Measurements from ENCODE around the gene SLC16A8.

The SLC16A8 gene

GRCh38 chr22:38110863-38111852 is 27.2 kb upstream of the SLC16A8 start:
- Histone ChIP-seq H3K23ac (ENCODE audit: low read length) (no peak overlapping the region), H3K27ac (ENCODE audit: low read depth, low read length) (no peak overlapping the region), H3K56ac (ENCODE audit: low read length) (no peak overlapping the region), H3K18ac (ENCODE audit: low read length) (no peak overlapping the region), H3K27me3 (ENCODE audit: insufficient read depth, low read length, poor library complexity) (no peaks in the 10 kb centered on the region), H3K4me1 (ENCODE audit: control insufficient read depth, low read depth, low read length) (no peaks in the 10 kb centered on the region), H3K4me3 (ENCODE audit: low read length) (no peak overlapping the region), H2AK5ac (ENCODE audit: low read length) (no peak overlapping the region), H3K9ac (ENCODE audit: low read length) (no peak overlapping the region), H4K5ac (ENCODE audit: low read length) (no peak overlapping the region), H2BK15ac (replicated peaks; ENCODE audit: low read depth) (no peak overlapping the region), H4K8ac (ENCODE audit: low read depth, low read length) (no peak overlapping the region), H3K79me1 (ENCODE audit: low read length) (no peaks in the 10 kb centered on the region), H2BK120ac (ENCODE audit: low read depth, low read length) (no peak overlapping the region), H3K79me2 (ENCODE audit: control insufficient read depth, insufficient read depth, low read length) (no peaks in the 10 kb centered on the region), H2BK5ac (ENCODE audit: low read length) (no peak overlapping the region), H3K4ac (ENCODE audit: low read depth, low read length) (no peak overlapping the region), H3K4me2 (ENCODE audit: low read length) (no peak overlapping the region), H3K36me3 (ENCODE audit: control insufficient read depth, insufficient read depth, low read length) (no peaks in the 10 kb centered on the region)
- WGBS (ENCODE audit: extremely low coverage, insufficient coverage, low lambda C conversion rate), result no CpG with 5 or more reads among the region's 30 CpGs
- DNase-seq, result no peak

GRCh38 chr22:38110008-38110862 is 26.3 kb upstream of the SLC16A8 start, which contains the start of gene BAIAP2L2:
Gene BAIAP2L2, minus strand, starts transcription at chr22:38110684. Its CDS starts 159 bp downstream, at chr22:38110525.
- no peak for DNase-seq
- H3K36me3 ChIP-seq (ENCODE audit: control insufficient read depth, insufficient read depth, low read length), result no peaks in the 10 kb centered on the region
- no peak within 1 kb of the TSS for H3K4ac ChIP-seq (ENCODE audit: low read depth, low read length)
- H4K5ac ChIP-seq (ENCODE audit: low read length), result no peak within 1 kb of the TSS
- no peaks in the 10 kb centered on the region for H3K27me3 ChIP-seq (ENCODE audit: insufficient read depth, low read length, poor library complexity)
- H3K56ac ChIP-seq (ENCODE audit: low read length), result no peak within 1 kb of the TSS
- H3K79me2 ChIP-seq (ENCODE audit: control insufficient read depth, insufficient read depth, low read length), result no peaks in the 10 kb centered on the region
- WGBS (ENCODE audit: extremely low coverage, insufficient coverage, low lambda C conversion rate), result no CpG with 5 or more reads among the region's 19 CpGs
- no peak within 1 kb of the TSS for H2AK5ac ChIP-seq (ENCODE audit: low read length)
- H3K4me3 ChIP-seq (ENCODE audit: low read length), result no peak within 1 kb of the TSS
- no peak within 1 kb of the TSS for H3K23ac ChIP-seq (ENCODE audit: low read length)
- no peaks in the 10 kb centered on the region for H3K4me1 ChIP-seq (ENCODE audit: control insufficient read depth, low read depth, low read length)
- H4K8ac ChIP-seq (ENCODE audit: low read depth, low read length), result no peak within 1 kb of the TSS
- H2BK5ac ChIP-seq (ENCODE audit: low read length), result no peak within 1 kb of the TSS
- H2BK120ac ChIP-seq (ENCODE audit: low read depth, low read length), result no peak within 1 kb of the TSS
- H3K79me1 ChIP-seq (ENCODE audit: low read length), result no peaks in the 10 kb centered on the region
- no peak within 1 kb of the TSS for H3K18ac ChIP-seq (ENCODE audit: low read length)
- no peak within 1 kb of the TSS for H3K4me2 ChIP-seq (ENCODE audit: low read length)
- H3K27ac ChIP-seq (ENCODE audit: low read depth, low read length), result no peak within 1 kb of the TSS
- H2BK15ac ChIP-seq (replicated peaks; ENCODE audit: low read depth), result no peak within 1 kb of the TSS
- no peak within 1 kb of the TSS for H3K9ac ChIP-seq (ENCODE audit: low read length)

GRCh38 chr22:38109371-38110001 is 25.5 kb upstream of the SLC16A8 start:
- H2BK5ac ChIP-seq (ENCODE audit: low read length), result no peak overlapping the region
- no peak overlapping the region for H3K9ac ChIP-seq (ENCODE audit: low read length)
- H3K56ac ChIP-seq (ENCODE audit: low read length), result no peak overlapping the region
- DNase-seq, result peak; percentile 71
- no peaks in the 10 kb centered on the region for H3K36me3 ChIP-seq (ENCODE audit: control insufficient read depth, insufficient read depth, low read length)
- no peak overlapping the region for H3K4me3 ChIP-seq (ENCODE audit: low read length)
- H2AK5ac ChIP-seq (ENCODE audit: low read length), result no peak overlapping the region
- no CpG with 5 or more reads among the region's 22 CpGs for WGBS (ENCODE audit: extremely low coverage, insufficient coverage, low lambda C conversion rate)
- no peak overlapping the region for H3K4me2 ChIP-seq (ENCODE audit: low read length)
- no peaks in the 10 kb centered on the region for H3K79me1 ChIP-seq (ENCODE audit: low read length)
- no peaks in the 10 kb centered on the region for H3K4me1 ChIP-seq (ENCODE audit: control insufficient read depth, low read depth, low read length)
- H3K27ac ChIP-seq (ENCODE audit: low read depth, low read length), result no peak overlapping the region
- H2BK120ac ChIP-seq (ENCODE audit: low read depth, low read length), result no peak overlapping the region
- H3K23ac ChIP-seq (ENCODE audit: low read length), result no peak overlapping the region
- no peaks in the 10 kb centered on the region for H3K27me3 ChIP-seq (ENCODE audit: insufficient read depth, low read length, poor library complexity)
- H2BK15ac ChIP-seq (replicated peaks; ENCODE audit: low read depth), result no peak overlapping the region
- H3K79me2 ChIP-seq (ENCODE audit: control insufficient read depth, insufficient read depth, low read length), result no peaks in the 10 kb centered on the region
- no peak overlapping the region for H3K4ac ChIP-seq (ENCODE audit: low read depth, low read length)
- H3K18ac ChIP-seq (ENCODE audit: low read length), result no peak overlapping the region
- H4K5ac ChIP-seq (ENCODE audit: low read length), result no peak overlapping the region
- no peak overlapping the region for H4K8ac ChIP-seq (ENCODE audit: low read depth, low read length)

- H4K5ac ChIP-seq (ENCODE audit: low read length), result no peak overlapping the region
- H3K27ac ChIP-seq (ENCODE audit: low read depth, low read length), result no peak overlapping the region
- H3K4me1 ChIP-seq (ENCODE audit: control insufficient read depth, low read depth, low read length), result no peaks in the 10 kb centered on the region
- H3K23ac ChIP-seq (ENCODE audit: low read length), result no peak overlapping the region
- no peak overlapping the region for H2BK120ac ChIP-seq (ENCODE audit: low read depth, low read length)
- no peak overlapping the region for H3K4ac ChIP-seq (ENCODE audit: low read depth, low read length)
- no peak overlapping the region for H2BK15ac ChIP-seq (replicated peaks; ENCODE audit: low read depth)
- DNase-seq, result no peak
- no peaks in the 10 kb centered on the region for H3K27me3 ChIP-seq (ENCODE audit: insufficient read depth, low read length, poor library complexity)
- no peak overlapping the region for H2BK5ac ChIP-seq (ENCODE audit: low read length)
- no peaks in the 10 kb centered on the region for H3K36me3 ChIP-seq (ENCODE audit: control insufficient read depth, insufficient read depth, low read length)
- WGBS (ENCODE audit: extremely low coverage, insufficient coverage, low lambda C conversion rate), result no CpG with 5 or more reads among the region's 15 CpGs
- H2AK5ac ChIP-seq (ENCODE audit: low read length), result no peak overlapping the region
- no peaks in the 10 kb centered on the region for H3K79me2 ChIP-seq (ENCODE audit: control insufficient read depth, insufficient read depth, low read length)
- no peak overlapping the region for H4K8ac ChIP-seq (ENCODE audit: low read depth, low read length)
- H3K79me1 ChIP-seq (ENCODE audit: low read length), result no peaks in the 10 kb centered on the region
- no peak overlapping the region for H3K56ac ChIP-seq (ENCODE audit: low read length)
- no peak overlapping the region for H3K4me2 ChIP-seq (ENCODE audit: low read length)
- H3K9ac ChIP-seq (ENCODE audit: low read length), result no peak overlapping the region
- H3K18ac ChIP-seq (ENCODE audit: low read length), result no peak overlapping the region
- H3K4me3 ChIP-seq (ENCODE audit: low read length), result no peak overlapping the region
Measured at GRCh38 chr22:38108561-38109319, 24.8 kb upstream of the SLC16A8 start.

All from mesendoderm (in vitro differentiated cells).